Hematopoietic multipotent progenitor cell treated with erythropoietin and hydrocortisone succinate and interleukin-3 and kit ligand, for 8 days (in vitro differentiated cells): ENCODE results near the gene ZNF816.
"Not testable (repeated sequence)": the region's sequence is repeated elsewhere in the genome, so short reads cannot be mapped to it uniquely, and the experiment has no call there.

Experiments
- DNase-seq: peaks from one replicate; pipeline ENCODE4 v3.0.0-alpha.2; 2015

Gene ZNF816

GRCh38 chr19:52959613-52960295 is 2.9 kb downstream of the ZNF816 start:
- no peak for DNase-seq

DNA sequence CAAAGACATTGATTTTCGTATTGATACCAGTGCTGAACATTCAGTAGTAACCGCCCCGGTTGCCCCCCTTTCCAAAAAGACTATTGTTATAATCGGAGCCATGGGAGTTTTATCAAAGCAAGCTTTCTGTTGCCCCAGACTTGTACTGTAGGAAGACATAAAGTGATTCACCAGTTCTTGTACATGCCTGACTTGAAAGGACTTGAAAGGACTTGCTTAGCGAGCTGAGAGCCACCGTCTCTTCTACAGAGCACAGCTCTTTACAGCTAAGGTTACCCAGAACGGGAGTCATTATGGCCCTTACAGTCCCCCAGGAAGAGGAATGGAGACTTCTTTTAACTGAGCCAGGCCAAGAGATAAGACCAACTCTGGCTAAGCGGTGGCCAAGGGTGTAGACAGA is 5.1 kb downstream of the ZNF816 start:
- no peak for DNase-seq

GRCh38 chr19:52956917-52957316 is 5.8 kb downstream of the ZNF816 start:
- no peak for DNase-seq

DNA sequence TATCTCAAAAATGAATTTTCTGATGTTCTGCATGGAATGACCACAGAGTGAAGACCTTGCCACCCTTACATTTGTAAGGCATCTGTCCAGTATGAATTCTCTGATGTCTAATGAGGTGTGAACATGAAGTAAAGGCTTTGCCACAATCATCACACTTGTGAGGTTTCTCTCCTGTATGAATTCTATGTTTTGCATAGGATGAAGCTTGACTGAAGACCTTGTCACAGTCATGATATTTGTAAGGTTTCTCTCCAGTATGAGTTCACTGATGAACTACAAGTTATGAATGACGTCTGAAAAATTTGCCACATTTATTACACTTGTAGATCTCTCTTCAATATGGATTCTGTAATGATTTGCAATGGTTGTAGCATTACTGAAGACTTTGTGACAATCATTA is 13.3 kb downstream of the ZNF816 start:
- DNase-seq, result no peak

- DNase-seq, result no peak
Measured at GRCh38 chr19:52948025-52948770, 14.5 kb downstream of the ZNF816 start.

- no peak for DNase-seq
Measured at GRCh38 chr19:52946322-52947310, 16.1 kb downstream of the ZNF816 start.

DNA sequence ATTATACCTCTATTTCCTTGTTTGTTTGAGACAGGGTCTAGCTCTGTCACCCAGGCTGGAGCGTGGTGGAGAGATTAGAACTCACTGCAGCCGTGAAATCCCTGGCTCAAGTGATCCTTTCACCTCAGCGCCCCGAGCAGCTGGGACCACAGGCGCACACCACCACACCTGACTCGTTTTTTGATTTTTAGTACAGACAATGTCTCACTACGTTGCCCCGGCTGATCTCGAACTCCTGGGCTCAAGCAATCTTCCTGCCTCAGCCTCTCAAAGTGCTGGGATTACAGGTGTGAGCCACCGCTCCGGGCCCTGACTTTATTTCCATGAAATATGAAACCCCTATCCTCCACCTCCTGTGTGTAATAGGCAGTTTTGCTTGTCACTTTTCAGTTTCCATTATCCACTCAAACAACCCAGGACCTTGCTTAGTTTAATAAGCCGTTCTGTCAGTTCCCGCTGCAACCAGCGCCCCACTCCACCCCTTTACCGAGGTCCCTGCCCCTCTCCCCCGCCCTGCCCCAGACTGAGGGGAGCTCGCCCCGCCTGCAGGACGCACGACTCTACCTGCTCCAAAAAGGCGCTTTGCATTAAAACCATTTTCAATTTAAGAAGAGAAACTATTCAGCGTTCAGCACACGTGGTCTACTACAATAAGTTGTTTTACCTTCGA is 16.9 kb downstream of the ZNF816 start:
- DNase-seq, result no peak

GRCh38 chr19:52944703-52945493 is 17.8 kb downstream of the ZNF816 start:
- not testable (repeated sequence) for DNase-seq

- no peak for DNase-seq
Measured at GRCh38 chr19:52943884-52944643, 18.6 kb downstream of the ZNF816 start.

DNA sequence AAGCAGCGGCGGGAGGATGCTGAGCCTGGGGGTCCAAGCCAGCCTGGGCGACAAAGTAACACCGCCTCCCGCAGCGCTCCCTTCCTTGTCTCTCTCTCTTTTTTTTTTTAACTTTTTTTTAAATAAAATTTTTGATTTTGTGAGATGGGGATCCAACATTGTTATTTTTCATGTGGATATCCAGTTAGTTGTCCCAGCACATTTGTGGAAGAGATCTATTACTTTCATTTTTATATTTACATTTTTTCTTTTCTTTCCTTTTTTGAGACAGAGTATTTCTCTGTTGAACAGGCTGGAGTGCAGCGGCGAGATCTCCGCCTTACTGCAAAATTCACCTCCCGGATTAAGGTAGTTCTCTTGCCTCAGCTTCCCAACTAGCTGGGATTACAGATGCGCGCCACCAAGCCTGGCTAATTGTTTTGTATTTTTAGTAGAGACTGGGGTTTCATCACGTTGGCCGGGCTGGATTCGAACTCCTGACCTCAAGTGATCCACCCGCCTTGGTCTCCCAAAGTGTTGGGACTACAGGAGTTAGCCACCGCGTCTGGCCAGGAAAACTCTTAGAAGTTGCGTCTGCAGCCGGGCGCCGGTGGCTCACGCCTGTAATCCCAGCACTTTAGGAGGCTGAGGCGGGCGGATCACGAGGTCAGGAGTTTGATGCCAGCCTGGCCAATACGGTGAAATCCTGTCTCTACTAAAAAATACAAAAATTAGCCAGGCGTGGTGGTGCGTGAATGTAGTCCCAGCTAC is 19.4 kb downstream of the ZNF816 start:
- no peak for DNase-seq

GRCh38 chr19:52942386-52943133 is 20.1 kb downstream of the ZNF816 start:
- DNase-seq, result peak; percentile 90

DNA sequence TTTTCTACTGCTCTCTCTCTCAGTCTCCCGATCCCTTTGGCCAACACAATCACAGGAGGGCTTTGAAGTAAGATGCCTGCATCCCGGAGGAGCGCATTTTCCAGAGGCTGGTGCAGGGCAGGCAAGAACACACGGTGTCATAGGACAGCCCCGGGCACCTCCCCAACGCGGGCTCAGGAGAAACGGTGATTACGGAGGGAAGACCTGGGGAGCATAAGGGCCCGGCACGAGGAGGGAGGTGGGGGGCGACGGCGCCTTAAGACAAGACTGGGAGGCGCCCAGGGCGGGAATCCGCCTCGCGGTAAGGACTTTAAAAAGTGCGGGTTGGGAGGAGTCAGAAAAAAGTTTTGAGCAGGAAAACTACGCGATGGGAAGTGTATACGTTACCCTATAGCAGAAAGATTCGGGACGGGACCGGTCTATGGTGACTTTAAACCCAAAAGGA is 20.7 kb downstream of the ZNF816 start:
- DNase-seq, result peak; percentile 54

- DNase-seq, result not testable (repeated sequence)
Measured at GRCh38 chr19:52941523-52941922, 21.2 kb downstream of the ZNF816 start.

GRCh38 chr19:52940905-52941304 is 21.8 kb downstream of the ZNF816 start:
- DNase-seq, result not testable (repeated sequence)

GRCh38 chr19:52938761-52939160 is 23.9 kb downstream of the ZNF816 start:
- DNase-seq, result no peak

DNA sequence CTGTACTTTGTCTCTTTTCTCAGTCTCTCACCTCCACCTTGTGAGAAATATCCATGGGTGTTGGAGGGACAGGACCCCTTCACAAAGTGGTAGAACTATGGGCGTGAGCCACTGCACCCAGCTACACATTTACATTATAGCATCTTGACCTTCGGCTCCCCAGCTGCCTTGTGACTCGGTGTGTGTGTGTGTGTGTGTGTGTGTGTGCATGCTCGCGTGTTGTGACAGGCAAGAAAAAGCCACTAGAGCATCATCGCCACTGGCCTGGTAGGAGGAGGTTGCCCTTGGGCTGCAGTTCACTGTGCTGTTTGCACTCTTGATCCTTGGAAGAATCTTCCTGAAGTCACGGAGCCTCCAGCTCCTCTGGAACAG is 25.7 kb downstream of the ZNF816 start:
- no peak for DNase-seq

DNA sequence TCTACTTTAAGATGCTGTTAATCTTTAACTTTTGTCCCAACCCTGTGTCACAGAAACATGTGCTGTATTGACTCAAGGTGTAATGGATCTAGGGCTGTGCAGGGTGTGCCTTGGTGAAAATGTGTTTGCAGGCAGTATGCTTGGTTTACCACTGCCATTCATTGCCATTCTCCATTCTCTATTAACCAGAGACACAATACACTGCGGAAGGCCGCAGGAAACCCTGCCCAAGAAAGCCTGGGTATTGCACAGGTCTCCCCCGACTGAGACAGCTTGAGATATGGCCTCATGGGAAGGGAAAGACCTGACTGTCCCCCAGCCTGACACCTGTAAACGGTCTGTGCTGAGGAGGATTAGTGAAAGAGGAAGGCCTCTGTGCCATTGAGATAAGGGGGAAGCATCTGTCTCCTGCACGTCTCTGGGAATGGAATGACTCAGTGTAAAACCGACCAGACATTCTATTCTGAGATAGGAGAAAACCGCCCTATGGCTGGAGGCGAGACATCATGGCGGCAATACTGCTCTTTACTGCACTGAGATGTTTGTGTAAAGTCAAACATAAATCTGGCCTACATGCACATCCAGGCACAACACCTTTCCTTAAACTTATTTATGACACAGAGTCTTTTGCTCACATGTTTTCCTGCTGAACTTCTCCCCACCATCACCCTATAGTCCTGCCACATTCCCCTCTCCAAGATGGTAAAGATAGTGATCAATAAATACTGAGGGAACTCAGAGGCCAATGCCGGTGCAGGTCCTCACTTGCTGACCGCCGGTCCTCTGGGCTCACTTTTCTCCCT is 26.3 kb downstream of the ZNF816 start:
- peak; percentile 97 for DNase-seq

DNA sequence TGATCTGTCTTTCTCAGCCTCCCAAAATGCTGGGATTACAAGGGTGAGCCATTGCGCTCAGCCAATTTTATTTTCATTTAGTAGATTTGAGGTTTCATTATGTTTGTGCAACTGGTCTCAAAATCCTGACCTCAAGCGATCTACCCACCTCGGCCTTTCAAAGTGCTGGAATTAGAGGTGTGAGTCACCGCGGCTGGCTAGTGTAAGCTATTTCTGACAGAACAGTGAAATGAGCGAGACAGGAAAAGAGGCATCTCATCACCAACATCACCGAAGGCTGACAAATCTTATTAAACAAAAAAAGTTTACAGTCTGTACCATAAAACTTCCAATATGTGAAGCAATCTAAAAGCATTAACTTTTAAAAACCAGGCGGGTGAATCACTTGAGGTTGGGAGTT is 27.2 kb downstream of the ZNF816 start:
- no peak for DNase-seq

DNA sequence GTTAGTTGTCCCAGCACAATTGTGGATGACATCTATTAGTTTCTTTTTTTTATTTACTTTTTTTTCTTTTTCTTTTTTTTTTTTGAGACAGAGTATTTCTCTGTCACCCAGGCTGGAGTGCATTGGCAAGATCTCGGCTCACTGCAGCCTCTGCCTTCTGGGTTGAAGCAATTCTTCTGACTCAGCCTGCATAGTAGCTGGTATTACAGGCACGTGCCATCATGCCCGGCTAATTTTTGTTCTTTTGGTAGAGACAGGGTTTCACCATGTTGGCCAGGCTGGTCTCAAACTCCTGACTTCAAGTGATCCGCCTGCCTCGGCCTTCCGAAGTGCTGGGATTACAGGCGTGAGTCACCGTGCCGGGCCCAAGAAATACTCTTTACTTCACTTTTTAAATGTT is 38.0 kb downstream of the ZNF816 start:
- not testable (repeated sequence) for DNase-seq
